Fibroblast of pulmonary artery (primary cell): ENCODE data around the gene SHH.

ENCODE experiments used
- DNase-seq: peaks from one replicate; pipeline ENCODE4 v3.0.0-alpha.2; 2010; ENCODE audit warnings: low read depth
- H3K4me3 ChIP-seq: replicated peaks from 2 replicates; pipeline ENCODE4 v1.5.1; 2011; ENCODE audit warnings: low read depth, mild to moderate bottlenecking, control low read depth, low read length, moderate library complexity
- CTCF ChIP-seq: IDR thresholded peaks from 2 replicates; pipeline ENCODE4 v1.5.1; 2011; ENCODE audit warnings: mild to moderate bottlenecking, control low read depth, low read length, inconsistent platforms; ENCODE audit errors: missing control alignments

SHH gene

GRCh38 chr7:155847821-155848435 lies 35.7 kb upstream of the SHH start:
- TF ChIP-seq CTCF, result no peak
- H3K4me3 ChIP-seq, result no peak overlapping the region
- DNase-seq, result no peak

- H3K4me3 ChIP-seq, result no peak overlapping the region
- DNase-seq, result no peak
- no peak for TF ChIP-seq CTCF
Measured at GRCh38 chr7:155846936-155847335, 34.7 kb upstream of the SHH start.

- no peak for TF ChIP-seq CTCF
- H3K4me3 ChIP-seq, result no peak overlapping the region
- DNase-seq, result no peak
Measured at GRCh38 chr7:155846156-155846555, 33.9 kb upstream of the SHH start.

- no peak for TF ChIP-seq CTCF
- no peak for DNase-seq
- H3K4me3 ChIP-seq, result no peak overlapping the region
Measured at GRCh38 chr7:155845226-155845625, 33.0 kb upstream of the SHH start.

- DNase-seq, result no peak
- no peak overlapping the region for H3K4me3 ChIP-seq
- TF ChIP-seq CTCF, result no peak
Measured at GRCh38 chr7:155844526-155844925, 32.3 kb upstream of the SHH start.

GRCh38 chr7:155844019-155844453 lies 31.8 kb upstream of the SHH start:
- TF ChIP-seq CTCF, result no peak
- no peak overlapping the region for H3K4me3 ChIP-seq
- no peak for DNase-seq

- H3K4me3 ChIP-seq, result no peak overlapping the region
- no peak for DNase-seq
- TF ChIP-seq CTCF, result no peak
Measured at GRCh38 chr7:155843426-155844018, 31.3 kb upstream of the SHH start.
